Measurements from ENCODE around the gene TPK1.

Gene TPK1

GRCh38 chr7:144519925-144520324 lies 315.9 kb downstream of the TPK1 start:
- no peak for DNase-seq

GRCh38 chr7:144518360-144518759 lies 317.5 kb downstream of the TPK1 start:
- no peak for DNase-seq

GRCh38 chr7:144517749-144518148 lies 318.1 kb downstream of the TPK1 start:
- DNase-seq: no peak

- no peak for DNase-seq
These were observed 318.9 kb downstream of the TPK1 start for GRCh38 chr7:144516729-144517525.

GRCh38 chr7:144513334-144513733 lies 322.5 kb downstream of the TPK1 start:
- peak; percentile 39 to 49 for DNase-seq

GRCh38 chr7:144510621-144511020 lies 325.2 kb downstream of the TPK1 start:
- no peak for DNase-seq

GRCh38 chr7:144508702-144509101 lies 327.2 kb downstream of the TPK1 start:
- DNase-seq: no peak

- no peak for DNase-seq
These were observed 332.6 kb downstream of the TPK1 start for GRCh38 chr7:144503215-144503614.

GRCh38 chr7:144500225-144500624 lies 335.6 kb downstream of the TPK1 start:
- no peak for DNase-seq

GRCh38 chr7:144497282-144497681 lies 338.6 kb downstream of the TPK1 start:
- no peak for DNase-seq

GRCh38 chr7:144494355-144494754 lies 341.5 kb downstream of the TPK1 start:
- DNase-seq: no peak

GRCh38 chr7:144489504-144489903 lies 346.3 kb downstream of the TPK1 start:
- DNase-seq: no peak

- DNase-seq: no peak
These were observed 346.9 kb downstream of the TPK1 start for GRCh38 chr7:144488977-144489376.

- DNase-seq: no peak
These were observed 348.0 kb downstream of the TPK1 start for GRCh38 chr7:144487901-144488300.

- no peak for DNase-seq
These were observed 351.4 kb downstream of the TPK1 start for GRCh38 chr7:144484445-144484844.

GRCh38 chr7:144483189-144483588 lies 352.7 kb downstream of the TPK1 start:
- DNase-seq: no peak

GRCh38 chr7:144481833-144482232 lies 354.0 kb downstream of the TPK1 start:
- no peak for DNase-seq

GRCh38 chr7:144477348-144477747 lies 358.5 kb downstream of the TPK1 start:
- DNase-seq: no peak

GRCh38 chr7:144474800-144475615 lies 360.8 kb downstream of the TPK1 start:
- no peak for DNase-seq

- DNase-seq: no peak
These were observed 361.5 kb downstream of the TPK1 start for GRCh38 chr7:144474363-144474762.

GRCh38 chr7:144473908-144474307 lies 361.9 kb downstream of the TPK1 start:
- no peak for DNase-seq

GRCh38 chr7:144470078-144470477 lies 365.8 kb downstream of the TPK1 start:
- DNase-seq: no peak

- DNase-seq: no peak
These were observed 366.7 kb downstream of the TPK1 start for GRCh38 chr7:144468990-144469732.
